K562 (cell line): Measurements from ENCODE around the gene HOXB6. TPM values are rescaled to one million over a fixed set of nuclear protein-coding genes. Genes with fewer than 3 reads are reported as not detected.

Experiments
- ATAC-seq: fragments of 200-7000 bp; cut with Tn5 transposase; 3 replicates; pipeline ENCODE4 v1.9.1; 2020; ENCODE audit warnings: moderate library complexity
- BruUV-seq: library from RNA; stranded (reverse); fragments of 400-500 nt; replicated peaks from 2 replicates; lab custom pipeline; 2021; lab: Mats Ljungman, UMichigan
- CTCF ChIA-PET: fragments of 300-600 bp; formaldehyde crosslinking; extraction: SDS; loops from one replicate; lab custom pipeline; 2021; ENCODE audit warnings: low intra/inter-chr PET ratio; lab: Yijun Ruan, JAX
- POLR2A ChIA-PET: fragments of 300-600, 350-650 bp; sonication (Branson Sonifier 250); formaldehyde crosslinking; extraction: SDS; loops from one replicate; lab custom pipeline; 2021; ENCODE audit warnings: antibody characterized with exemption, inconsistent platforms; lab: Yijun Ruan, JAX
- DNase-seq, 4 experiments: peaks; one replicate each; pipeline versions ENCODE4 v3.0.0 to v3.0.0-alpha.2; 2011 to 2018; ENCODE audit warnings: low spot score in 3 of 4, mixed read lengths in 3 of 4; ENCODE audit errors: extremely low read depth in 1 of 4
- FAIRE-seq: peaks from 2 replicates; lab custom pipeline; 2011; peaks lifted over from hg19 to GRCh38; lab: Jason Lieb, UNC
- H2AFZ ChIP-seq: 2 replicates; pipeline ENCODE4 v1.6.0; 2011; ENCODE audit warnings: low read depth, low read length, control low read depth, inconsistent platforms
- H3K27ac ChIP-seq: fragments of 200-600 bp; 3 replicates; pipeline ENCODE4 v1.8.0; 2011; ENCODE audit warnings: low read depth, mild to moderate bottlenecking, control low read depth, inconsistent platforms, low read length, moderate library complexity, mixed read lengths; ENCODE audit errors: extremely low read depth
- H3K27me3 ChIP-seq, 2 experiments: fragments of 300-600 bp in 1 of 2; 2 replicates in 1 of 2; 3 replicates in 1 of 2; pipeline versions ENCODE4 v1.6.0 to v1.8.0; 2011; ENCODE audit warnings: inconsistent platforms in 2 of 2, low read length in 2 of 2, mild to moderate bottlenecking in 1 of 2, mixed read lengths in 1 of 2, moderate library complexity in 1 of 2; ENCODE audit not compliant: control insufficient read depth in 2 of 2, insufficient read depth in 2 of 2
- H3K36me3 ChIP-seq: fragments of 300-600 bp; 3 replicates; pipeline ENCODE4 v1.8.0; 2011; ENCODE audit warnings: mild to moderate bottlenecking, low read length, inconsistent platforms; ENCODE audit not compliant: control insufficient read depth, insufficient read depth
- H3K4me1 ChIP-seq, 2 experiments: fragments of 200-600 bp in 1 of 2; replicated peaks in 1 of 2; 2 replicates in 1 of 2; 3 replicates in 1 of 2; pipeline versions ENCODE4 v1.5.1 to v1.8.0; 2011; ENCODE audit warnings: inconsistent platforms in 2 of 2, low read length in 2 of 2, mild to moderate bottlenecking in 1 of 2, mixed read lengths in 1 of 2, moderate library complexity in 1 of 2; ENCODE audit not compliant: control insufficient read depth in 2 of 2, insufficient read depth in 2 of 2
- H3K4me2 ChIP-seq: 2 replicates; pipeline ENCODE4 v1.6.1; 2011; ENCODE audit warnings: low read length, control low read depth, inconsistent platforms, mixed read lengths; ENCODE audit not compliant: insufficient read depth
- H3K4me3 ChIP-seq: fragments of 200-600 bp; sonication (generic), shearing (Covaris generic); 2 replicates; pipeline ENCODE4 v1.5.1; 2016; ENCODE audit warnings: control low read depth, inconsistent platforms
- H3K79me2 ChIP-seq: fragments of 200-600 bp; 3 replicates; pipeline ENCODE4 v1.8.0; 2011; ENCODE audit warnings: low read length, inconsistent platforms; ENCODE audit not compliant: control insufficient read depth, insufficient read depth
- H3K9ac ChIP-seq, 2 experiments: 2 replicates each; pipeline versions ENCODE4 v1.6.0 to v1.6.1; 2011; ENCODE audit warnings: low read depth in 2 of 2, low read length in 2 of 2, control low read depth in 1 of 2, inconsistent platforms in 1 of 2, mild to moderate bottlenecking in 1 of 2, mixed read lengths in 1 of 2; ENCODE audit not compliant: insufficient read depth in 1 of 2
- H3K9me1 ChIP-seq: one replicate; pipeline ENCODE4 v1.6.0; 2011; ENCODE audit warnings: inconsistent platforms, mild to moderate bottlenecking, low read length, moderate library complexity; ENCODE audit not compliant: control insufficient read depth, insufficient read depth
- H3K9me3 ChIP-seq: replicated peaks from 2 replicates; pipeline ENCODE4 v1.5.1; 2011; ENCODE audit warnings: low read depth, low read length, inconsistent platforms; ENCODE audit not compliant: control insufficient read depth, insufficient read depth
- H4K20me1 ChIP-seq: replicated peaks from 2 replicates; pipeline ENCODE4 v1.6.1; 2011; ENCODE audit warnings: low read length, inconsistent platforms, mixed read lengths; ENCODE audit not compliant: control insufficient read depth, insufficient read depth
- CAMTA2 ChIP-seq: fragments of 250-450 bp; sonication (Bioruptor Pico); conservative IDR thresholded peaks from 2 replicates; pipeline ENCODE4 v1.5.1; 2022
- CCNT2 ChIP-seq: IDR thresholded peaks from 2 replicates; pipeline ENCODE4 v1.6.1; 2011; ENCODE audit warnings: borderline replicate concordance, low read depth, mild to moderate bottlenecking, moderate library complexity, mixed read lengths, low read length; ENCODE audit not compliant: insufficient read length; ENCODE audit errors: extremely low read depth
- CHD2 ChIP-seq: IDR thresholded peaks from 2 replicates; pipeline ENCODE4 v1.6.1; 2011; ENCODE audit warnings: low read depth, low read length
- HNRNPL ChIP-seq: fragments of 200-400 bp; formaldehyde crosslinking; IDR thresholded peaks from 2 replicates; pipeline ENCODE4 v1.6.1; 2017; ENCODE audit warnings: low read depth, mild to moderate bottlenecking, low read length
- MAZ ChIP-seq, 2 experiments: fragments of 450-650 bp in 1 of 2; sonication (generic) in 1 of 2; formaldehyde crosslinking; IDR thresholded peaks in 1 of 2; conservative IDR thresholded peaks in 1 of 2; 2 replicates each; pipeline versions ENCODE4 v1.4.0 to v1.5.0; 2020; ENCODE audit warnings: mild to moderate bottlenecking in 1 of 2, missing genetic modification reagents in 1 of 2
- MBD2 ChIP-seq: sonication (generic); IDR thresholded peaks from 2 replicates; pipeline ENCODE4 v1.6.1; 2016; ENCODE audit warnings: low read depth, borderline replicate concordance
- PHF21A ChIP-seq: fragments of 450-650 bp; IDR thresholded peaks from 2 replicates; pipeline ENCODE4 v1.6.1; 2017; ENCODE audit warnings: low read depth, borderline replicate concordance
- RBFOX2 ChIP-seq: fragments of 200-400 bp; formaldehyde crosslinking; IDR thresholded peaks from 2 replicates; pipeline ENCODE4 v1.6.1; 2017; ENCODE audit warnings: low read depth, mild to moderate bottlenecking, low read length, moderate library complexity
- RBM22 ChIP-seq: fragments of 200-400 bp; formaldehyde crosslinking; IDR thresholded peaks from 2 replicates; pipeline ENCODE4 v1.6.1; 2018; ENCODE audit warnings: low read length, low read depth; ENCODE audit not compliant: poor library complexity, severe bottlenecking
- SOX6 ChIP-seq: fragments of 450-650 bp; IDR thresholded peaks from 2 replicates; pipeline ENCODE4 v1.6.1; 2014; ENCODE audit warnings: mild to moderate bottlenecking
- ZBTB7A ChIP-seq: IDR thresholded peaks from 2 replicates; pipeline ENCODE4 v1.6.1; 2011; ENCODE audit warnings: low read depth, mild to moderate bottlenecking, low read length, moderate library complexity, borderline replicate concordance; ENCODE audit not compliant: control insufficient read depth
- ZFPM2 ChIP-seq: fragments of 250-450 bp; sonication (Bioruptor Pico); IDR thresholded peaks from 2 replicates; pipeline ENCODE4 v1.5.1; 2022; ENCODE audit warnings: mild to moderate bottlenecking
- ZNF507 ChIP-seq: conservative IDR thresholded peaks from 2 replicates; pipeline ENCODE4 v1.6.1; 2017; ENCODE audit warnings: missing genetic modification characterization, missing compliant biosample characterization
- ZNF696 ChIP-seq: fragments of 250-450 bp; sonication (Bioruptor Pico); conservative IDR thresholded peaks from 2 replicates; pipeline ENCODE4 v1.4.0; 2020; ENCODE audit warnings: mild to moderate bottlenecking, moderate library complexity
- ZSCAN29 ChIP-seq: fragments of 450-650 bp; IDR thresholded peaks from 2 replicates; pipeline ENCODE4 v1.6.1; 2017
- WGBS: fragments of 100-300 bp; shearing (Covaris generic); methylation state at CpG from one replicate; pipeline ENCODE4 v1.1.6; 2016; ENCODE audit warnings: low coverage, mixed read lengths; ENCODE audit not compliant: insufficient coverage; ENCODE audit errors: missing lambda C conversion rate; 5-methylcytosine and 5-hydroxymethylcytosine counted together
- in situ Hi-C: fragments of 300-500 bp; cut with MboI; formaldehyde crosslinking; loops from 4 replicates; pipeline ENCODE4 v1.15.0; 2018; ENCODE audit warnings: inconsistent platforms, mixed read lengths
- intact Hi-C: fragments of 100-400 bp; cut with micrococcal nuclease; formaldehyde crosslinking; loops from 2 replicates; pipeline ENCODE4 v1.14.2; 2022
- polyA plus RNA-seq, 8 experiments: library from polyadenylated mRNA; depleted of rRNA in 4 of 8; stranded (reverse) in 5 of 8; unstranded in 3 of 8; fragments of >200 nt; fragmentation: Nextera tagmentation in 2 of 8; fragmentation: Illumina TruSeq in 1 of 8; extraction: Ambion mirVana in 2 of 8; extraction: Trizol in 1 of 8; gene quantifications; 2 replicates each; pipeline versions ENCODE4 v1.2.1 to v1.2.3, GENCODE V29; 2011 to 2014; ENCODE audit warnings: inconsistent platforms in 1 of 8, missing spikeins in 1 of 8
- total RNA-seq, 7 experiments: library from RNA; depleted of rRNA in 6 of 7; stranded (reverse); fragments of >200 nt in 6 of 7; fragmentation: Illumina TruSeq in 2 of 7; extraction: Trizol in 2 of 7; gene quantifications; 2 replicates each; pipeline versions ENCODE4 v1.2.1 to v1.2.3, GENCODE V29; 2011 to 2021; ENCODE audit warnings: low replicate concordance in 1 of 7
- TF ChIP-seq, protein P1 (sequence below): fragments of 250-450 bp; sonication (Bioruptor Pico); IDR thresholded peaks from 2 replicates; pipeline ENCODE4 v1.8.0; 2021; ENCODE audit warnings: moderate library complexity, mild to moderate bottlenecking, inconsistent platforms
- TF ChIP-seq, protein P2 (sequence below): fragments of 250-450 bp; sonication (Bioruptor Pico); IDR thresholded peaks from 2 replicates; pipeline ENCODE4 v1.9.0; 2021; ENCODE audit warnings: mild to moderate bottlenecking, inconsistent platforms

Gene HOXB6
- total and polyA plus RNA-seq, 9 of the 15 experiments (the other 6 are each of a cell fraction or from before 2014, with no cell fraction given): 1.2 to 14.8 (median 4.9) TPM

DNA sequence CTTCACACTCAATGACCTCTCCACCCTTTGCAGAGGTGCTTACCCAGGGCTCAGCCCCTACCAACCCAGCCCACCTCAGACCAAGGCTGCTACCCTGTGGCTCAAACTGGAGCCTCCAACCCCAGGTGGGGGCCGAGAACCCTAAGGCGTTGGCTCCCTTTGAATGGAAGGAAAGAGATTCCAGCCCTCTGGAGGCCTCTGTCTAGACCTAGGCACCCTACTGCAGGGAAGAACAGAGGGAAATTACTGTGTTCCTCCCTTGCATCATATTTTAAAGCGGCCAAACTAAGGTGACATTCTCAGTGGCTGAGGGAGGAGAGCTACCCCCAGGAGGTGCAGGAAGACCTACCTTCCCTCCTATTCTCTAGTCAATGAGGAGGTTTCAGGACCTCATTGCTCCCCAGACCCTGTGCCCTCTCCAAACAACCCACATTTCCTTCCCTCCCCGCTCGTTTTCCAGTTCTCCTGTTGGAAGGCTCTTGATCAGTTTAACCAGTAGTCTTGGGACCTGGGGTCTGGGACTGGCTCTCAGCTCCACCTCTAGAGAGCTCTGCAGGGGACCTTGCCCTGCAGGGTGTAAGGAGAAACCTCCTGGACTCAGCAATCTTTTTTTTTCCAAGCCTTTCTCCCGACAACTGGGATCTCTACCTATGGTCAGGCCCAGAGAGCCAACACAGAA is 15.8 kb upstream of the HOXB6 start (continued):
- no peak for TF ChIP-seq RBM22
- no peak for TF ChIP-seq ZNF507 (tag)
- TF ChIP-seq ZFPM2: no peak
- TF ChIP-seq HNRNPL: no peak
- TF ChIP-seq CAMTA2 (CRISPR knock-in tag): no peak
- TF ChIP-seq SOX6: no peak
- TF ChIP-seq ZNF696 (CRISPR knock-in tag): no peak
- 0 out of 4 replicates have a peak, but pooled peaks of 1 of the 2 experiments have one; percentile 49 for TF ChIP-seq MAZ (CRISPR knock-in tag; conservative IDR thresholded peaks at IDR 0.05 in 1 of 2, IDR thresholded peaks at IDR 0.05 in 1 of 2)
- TF ChIP-seq PHF21A: no peak
- TF ChIP-seq, protein P1, sequence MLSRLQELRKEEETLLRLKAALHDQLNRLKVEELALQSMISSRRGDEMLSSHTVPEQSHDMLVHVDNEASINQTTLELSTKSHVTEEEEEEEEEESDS (CRISPR knock-in tag): no peak

DNA sequence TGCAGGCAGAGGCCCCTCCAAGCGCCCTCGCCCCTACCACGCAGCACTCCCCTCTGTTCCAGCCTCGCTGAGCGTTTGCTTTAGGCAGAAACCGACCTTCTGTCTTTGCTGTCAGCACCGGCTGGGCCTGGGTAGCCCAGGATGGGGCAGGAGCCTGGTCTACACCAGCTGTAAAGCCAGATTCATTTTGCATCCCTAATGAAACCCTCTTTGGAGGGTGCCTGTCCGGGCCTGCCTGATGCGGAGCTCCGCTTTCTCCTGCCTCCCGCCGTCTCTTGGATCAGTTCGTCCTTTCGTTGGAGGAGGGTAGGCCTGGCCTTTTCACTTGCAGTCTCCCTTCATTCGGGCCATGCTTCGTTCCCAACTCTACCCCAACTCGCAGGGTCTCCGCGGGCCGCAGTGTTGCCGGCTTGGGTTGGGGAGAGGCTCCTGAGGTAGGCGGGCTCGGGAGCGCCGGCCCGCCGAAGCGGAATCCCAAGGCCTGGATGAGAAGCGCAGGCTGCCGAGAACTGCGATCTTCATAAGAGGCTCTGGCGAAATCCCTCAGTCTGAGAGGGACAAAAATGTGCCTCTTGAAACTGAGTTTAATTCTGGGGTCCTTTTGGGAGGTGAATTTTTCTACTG is 15.2 kb upstream of the HOXB6 start:
- no TSS peak for BruUV-seq
- H3K27me3 ChIP-seq: no peaks in the 10 kb centered on the region
- H3K4me2 ChIP-seq: peak overlapping the region; percentile 76
- H3K4me1 ChIP-seq: peaks cover 48 to 50% of the 10 kb centered on the region in 2 experiments; a peak in 4 of 5 replicates
- no peak for FAIRE-seq
- H3K9ac ChIP-seq: peak overlapping the region; percentile 28 to 84; a peak in 3 of 4 replicates
- peaks cover 50% of the 10 kb centered on the region for H3K36me3 ChIP-seq
- H3K4me3 ChIP-seq: 0 out of 2 replicates have a peak overlapping the region, but pooled peaks have one; percentile 39
- DNase-seq: no peak
- no peak overlapping the region for H2AFZ ChIP-seq
- ChIA-PET CTCF (interaction anchor here (0.5 to 2.2 kb wide), 4 partner anchors 313 to 593 kb away, joined by 3 to 10 read pairs (median 6); no protein-coding TSS in a partner anchor), POLR2A (interaction anchor here (0.5 to 1.3 kb wide), 4 partner anchors 17 to 208 kb away, joined by 3 read pairs; no protein-coding TSS in a partner anchor)
- H3K9me1 ChIP-seq: no peaks in the 10 kb centered on the region
- H4K20me1 ChIP-seq: peaks cover 50% of the 10 kb centered on the region
- 70% methylated on average over 20 of the region's 32 CpGs for WGBS
- in situ Hi-C loops: loop anchor here (10.0 kb wide), 1 partner anchor 585 kb away; the partner anchor contains the start of gene COPZ2
- peak overlapping the region; percentile 72; the same call in 2 of the 3 replicates for H3K27ac ChIP-seq
- intact Hi-C loops: no loop called here
- peak; percentile 35 for ATAC-seq
- peaks cover 78% of the 10 kb centered on the region for H3K79me2 ChIP-seq
- H3K9me3 ChIP-seq: no peaks in the 10 kb centered on the region
- no peak for TF ChIP-seq ZBTB7A
- peak; percentile 93 for TF ChIP-seq ZSCAN29
- peak; percentile 80 for TF ChIP-seq RBFOX2
- peak; percentile 5; the same call in 1 of the 2 replicates for TF ChIP-seq CHD2
- TF ChIP-seq, protein P2, sequence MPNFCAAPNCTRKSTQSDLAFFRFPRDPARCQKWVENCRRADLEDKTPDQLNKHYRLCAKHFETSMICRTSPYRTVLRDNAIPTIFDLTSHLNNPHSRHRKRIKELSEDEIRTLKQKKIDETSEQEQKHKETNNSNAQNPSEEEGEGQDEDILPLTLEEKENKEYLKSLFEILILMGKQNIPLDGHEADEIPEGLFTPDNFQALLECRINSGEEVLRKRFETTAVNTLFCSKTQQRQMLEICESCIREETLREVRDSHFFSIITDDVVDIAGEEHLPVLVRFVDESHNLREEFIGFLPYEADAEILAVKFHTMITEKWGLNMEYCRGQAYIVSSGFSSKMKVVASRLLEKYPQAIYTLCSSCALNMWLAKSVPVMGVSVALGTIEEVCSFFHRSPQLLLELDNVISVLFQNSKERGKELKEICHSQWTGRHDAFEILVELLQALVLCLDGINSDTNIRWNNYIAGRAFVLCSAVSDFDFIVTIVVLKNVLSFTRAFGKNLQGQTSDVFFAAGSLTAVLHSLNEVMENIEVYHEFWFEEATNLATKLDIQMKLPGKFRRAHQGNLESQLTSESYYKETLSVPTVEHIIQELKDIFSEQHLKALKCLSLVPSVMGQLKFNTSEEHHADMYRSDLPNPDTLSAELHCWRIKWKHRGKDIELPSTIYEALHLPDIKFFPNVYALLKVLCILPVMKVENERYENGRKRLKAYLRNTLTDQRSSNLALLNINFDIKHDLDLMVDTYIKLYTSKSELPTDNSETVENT (CRISPR knock-in tag): 0 out of 2 replicates have a peak, but pooled peaks have one; percentile 13
- 0 out of 2 replicates have a peak, but pooled peaks have one; percentile 2 for TF ChIP-seq MBD2
- TF ChIP-seq CCNT2: peak; percentile 32
